ENCODE results near the gene DAAM1.

The DAAM1 gene

DNA sequence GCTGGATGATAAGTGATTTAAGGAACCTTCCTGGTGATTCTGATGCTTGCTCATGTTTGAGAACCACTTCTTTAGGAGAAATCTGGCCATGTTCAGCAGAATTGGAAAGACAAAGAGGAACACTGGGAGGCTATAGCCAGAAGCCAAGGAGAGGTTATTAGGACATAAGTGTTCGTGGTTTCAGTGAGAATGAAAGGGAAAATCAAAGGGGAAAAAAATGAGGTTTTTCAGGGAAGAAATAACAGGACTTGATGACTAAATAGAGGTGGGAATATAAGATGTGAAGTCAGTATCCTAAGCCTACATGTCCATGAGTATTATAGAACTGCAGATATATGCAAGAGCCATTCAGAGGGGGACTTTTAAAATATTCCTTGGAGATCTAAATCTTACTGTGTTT, 95.6 kb downstream of the DAAM1 start:
- no peak for ATAC-seq
- TF ChIP-seq, protein P1, sequence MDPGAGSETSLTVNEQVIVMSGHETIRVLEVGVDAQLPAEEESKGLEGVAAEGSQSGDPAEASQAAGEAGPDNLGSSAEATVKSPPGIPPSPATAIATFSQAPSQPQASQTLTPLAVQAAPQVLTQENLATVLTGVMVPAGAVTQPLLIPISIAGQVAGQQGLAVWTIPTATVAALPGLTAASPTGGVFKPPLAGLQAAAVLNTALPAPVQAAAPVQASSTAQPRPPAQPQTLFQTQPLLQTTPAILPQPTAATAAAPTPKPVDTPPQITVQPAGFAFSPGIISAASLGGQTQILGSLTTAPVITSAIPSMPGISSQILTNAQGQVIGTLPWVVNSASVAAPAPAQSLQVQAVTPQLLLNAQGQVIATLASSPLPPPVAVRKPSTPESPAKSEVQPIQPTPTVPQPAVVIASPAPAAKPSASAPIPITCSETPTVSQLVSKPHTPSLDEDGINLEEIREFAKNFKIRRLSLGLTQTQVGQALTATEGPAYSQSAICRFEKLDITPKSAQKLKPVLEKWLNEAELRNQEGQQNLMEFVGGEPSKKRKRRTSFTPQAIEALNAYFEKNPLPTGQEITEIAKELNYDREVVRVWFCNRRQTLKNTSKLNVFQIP (CRISPR knock-in tag; IDR thresholded peaks at IDR 0.05; ENCODE audit: borderline replicate concordance, low read depth): no peak
- no peak for TF ChIP-seq TCF4 (CRISPR knock-in tag; IDR thresholded peaks at IDR 0.05; ENCODE audit: borderline replicate concordance)
- TF ChIP-seq RARB (CRISPR knock-in tag; IDR thresholded peaks at IDR 0.05): no peak
- TF ChIP-seq ISL1 (CRISPR knock-in tag; IDR thresholded peaks at IDR 0.05): no peak
- no peak for TF ChIP-seq GLIS3 (CRISPR knock-in tag; IDR thresholded peaks at IDR 0.05)
- TF ChIP-seq, protein P2, sequence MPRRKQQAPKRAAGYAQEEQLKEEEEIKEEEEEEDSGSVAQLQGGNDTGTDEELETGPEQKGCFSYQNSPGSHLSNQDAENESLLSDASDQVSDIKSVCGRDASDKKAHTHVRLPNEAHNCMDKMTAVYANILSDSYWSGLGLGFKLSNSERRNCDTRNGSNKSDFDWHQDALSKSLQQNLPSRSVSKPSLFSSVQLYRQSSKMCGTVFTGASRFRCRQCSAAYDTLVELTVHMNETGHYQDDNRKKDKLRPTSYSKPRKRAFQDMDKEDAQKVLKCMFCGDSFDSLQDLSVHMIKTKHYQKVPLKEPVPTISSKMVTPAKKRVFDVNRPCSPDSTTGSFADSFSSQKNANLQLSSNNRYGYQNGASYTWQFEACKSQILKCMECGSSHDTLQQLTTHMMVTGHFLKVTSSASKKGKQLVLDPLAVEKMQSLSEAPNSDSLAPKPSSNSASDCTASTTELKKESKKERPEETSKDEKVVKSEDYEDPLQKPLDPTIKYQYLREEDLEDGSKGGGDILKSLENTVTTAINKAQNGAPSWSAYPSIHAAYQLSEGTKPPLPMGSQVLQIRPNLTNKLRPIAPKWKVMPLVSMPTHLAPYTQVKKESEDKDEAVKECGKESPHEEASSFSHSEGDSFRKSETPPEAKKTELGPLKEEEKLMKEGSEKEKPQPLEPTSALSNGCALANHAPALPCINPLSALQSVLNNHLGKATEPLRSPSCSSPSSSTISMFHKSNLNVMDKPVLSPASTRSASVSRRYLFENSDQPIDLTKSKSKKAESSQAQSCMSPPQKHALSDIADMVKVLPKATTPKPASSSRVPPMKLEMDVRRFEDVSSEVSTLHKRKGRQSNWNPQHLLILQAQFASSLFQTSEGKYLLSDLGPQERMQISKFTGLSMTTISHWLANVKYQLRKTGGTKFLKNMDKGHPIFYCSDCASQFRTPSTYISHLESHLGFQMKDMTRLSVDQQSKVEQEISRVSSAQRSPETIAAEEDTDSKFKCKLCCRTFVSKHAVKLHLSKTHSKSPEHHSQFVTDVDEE (CRISPR knock-in tag; IDR thresholded peaks at IDR 0.05): no peak
- TF ChIP-seq PPARA (CRISPR knock-in tag; IDR thresholded peaks at IDR 0.05; ENCODE audit: borderline replicate concordance): no peak
- TF ChIP-seq ZFP3 (CRISPR knock-in tag; IDR thresholded peaks at IDR 0.05): no peak
- no peak for TF ChIP-seq TOX (CRISPR knock-in tag; IDR thresholded peaks at IDR 0.05; ENCODE audit: borderline replicate concordance)
- no peak for TF ChIP-seq ZNF8 (CRISPR knock-in tag; IDR thresholded peaks at IDR 0.05)

DNA sequence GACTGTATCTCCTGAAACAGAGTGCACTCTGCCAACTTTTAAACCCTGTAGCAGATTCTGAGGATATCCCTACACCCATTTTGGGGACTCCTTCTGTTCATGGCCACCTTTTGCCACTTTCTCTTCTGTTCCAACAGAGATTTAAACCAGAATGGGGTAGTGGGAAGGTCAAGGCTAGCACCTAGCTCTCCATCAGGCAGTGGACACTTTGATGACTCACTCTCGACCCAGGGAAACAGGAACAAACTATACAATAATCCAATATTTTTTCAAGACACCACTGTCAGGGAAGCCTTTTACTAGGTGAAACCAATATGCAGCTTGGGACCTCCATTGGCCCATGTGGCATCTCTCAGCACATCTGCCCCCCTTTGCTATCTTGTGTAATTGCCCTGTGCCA, 103.6 kb downstream of the DAAM1 start:
- TF ChIP-seq OSR1 (CRISPR knock-in tag; IDR thresholded peaks at IDR 0.05): no peak
- no peak for TF ChIP-seq ZNF565 (CRISPR knock-in tag; conservative IDR thresholded peaks at IDR 0.05; ENCODE audit: low read depth)
- TF ChIP-seq TCF4 (CRISPR knock-in tag; IDR thresholded peaks at IDR 0.05; ENCODE audit: borderline replicate concordance): no peak
- no peak for TF ChIP-seq ZNF70 (CRISPR knock-in tag; IDR thresholded peaks at IDR 0.05)
- no peak for TF ChIP-seq GLIS3 (CRISPR knock-in tag; IDR thresholded peaks at IDR 0.05)
- no peak for TF ChIP-seq ZC3H10 (CRISPR knock-in tag; IDR thresholded peaks at IDR 0.05)
- TF ChIP-seq, protein P3, sequence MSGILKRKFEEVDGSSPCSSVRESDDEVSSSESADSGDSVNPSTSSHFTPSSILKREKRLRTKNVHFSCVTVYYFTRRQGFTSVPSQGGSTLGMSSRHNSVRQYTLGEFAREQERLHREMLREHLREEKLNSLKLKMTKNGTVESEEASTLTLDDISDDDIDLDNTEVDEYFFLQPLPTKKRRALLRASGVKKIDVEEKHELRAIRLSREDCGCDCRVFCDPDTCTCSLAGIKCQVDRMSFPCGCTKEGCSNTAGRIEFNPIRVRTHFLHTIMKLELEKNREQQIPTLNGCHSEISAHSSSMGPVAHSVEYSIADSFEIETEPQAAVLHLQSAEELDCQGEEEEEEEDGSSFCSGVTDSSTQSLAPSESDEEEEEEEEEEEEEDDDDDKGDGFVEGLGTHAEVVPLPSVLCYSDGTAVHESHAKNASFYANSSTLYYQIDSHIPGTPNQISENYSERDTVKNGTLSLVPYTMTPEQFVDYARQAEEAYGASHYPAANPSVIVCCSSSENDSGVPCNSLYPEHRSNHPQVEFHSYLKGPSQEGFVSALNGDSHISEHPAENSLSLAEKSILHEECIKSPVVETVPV (CRISPR knock-in tag; IDR thresholded peaks at IDR 0.05): no peak
- TF ChIP-seq CSDC2 (CRISPR knock-in tag; IDR thresholded peaks at IDR 0.05): no peak
- no peak for TF ChIP-seq PPARA (CRISPR knock-in tag; IDR thresholded peaks at IDR 0.05; ENCODE audit: borderline replicate concordance)
- TF ChIP-seq, protein P4, sequence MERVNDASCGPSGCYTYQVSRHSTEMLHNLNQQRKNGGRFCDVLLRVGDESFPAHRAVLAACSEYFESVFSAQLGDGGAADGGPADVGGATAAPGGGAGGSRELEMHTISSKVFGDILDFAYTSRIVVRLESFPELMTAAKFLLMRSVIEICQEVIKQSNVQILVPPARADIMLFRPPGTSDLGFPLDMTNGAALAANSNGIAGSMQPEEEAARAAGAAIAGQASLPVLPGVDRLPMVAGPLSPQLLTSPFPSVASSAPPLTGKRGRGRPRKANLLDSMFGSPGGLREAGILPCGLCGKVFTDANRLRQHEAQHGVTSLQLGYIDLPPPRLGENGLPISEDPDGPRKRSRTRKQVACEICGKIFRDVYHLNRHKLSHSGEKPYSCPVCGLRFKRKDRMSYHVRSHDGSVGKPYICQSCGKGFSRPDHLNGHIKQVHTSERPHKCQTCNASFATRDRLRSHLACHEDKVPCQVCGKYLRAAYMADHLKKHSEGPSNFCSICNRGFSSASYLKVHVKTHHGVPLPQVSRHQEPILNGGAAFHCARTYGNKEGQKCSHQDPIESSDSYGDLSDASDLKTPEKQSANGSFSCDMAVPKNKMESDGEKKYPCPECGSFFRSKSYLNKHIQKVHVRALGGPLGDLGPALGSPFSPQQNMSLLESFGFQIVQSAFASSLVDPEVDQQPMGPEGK (CRISPR knock-in tag; IDR thresholded peaks at IDR 0.05; ENCODE audit: borderline replicate concordance): no peak
- ATAC-seq: no peak

DNA sequence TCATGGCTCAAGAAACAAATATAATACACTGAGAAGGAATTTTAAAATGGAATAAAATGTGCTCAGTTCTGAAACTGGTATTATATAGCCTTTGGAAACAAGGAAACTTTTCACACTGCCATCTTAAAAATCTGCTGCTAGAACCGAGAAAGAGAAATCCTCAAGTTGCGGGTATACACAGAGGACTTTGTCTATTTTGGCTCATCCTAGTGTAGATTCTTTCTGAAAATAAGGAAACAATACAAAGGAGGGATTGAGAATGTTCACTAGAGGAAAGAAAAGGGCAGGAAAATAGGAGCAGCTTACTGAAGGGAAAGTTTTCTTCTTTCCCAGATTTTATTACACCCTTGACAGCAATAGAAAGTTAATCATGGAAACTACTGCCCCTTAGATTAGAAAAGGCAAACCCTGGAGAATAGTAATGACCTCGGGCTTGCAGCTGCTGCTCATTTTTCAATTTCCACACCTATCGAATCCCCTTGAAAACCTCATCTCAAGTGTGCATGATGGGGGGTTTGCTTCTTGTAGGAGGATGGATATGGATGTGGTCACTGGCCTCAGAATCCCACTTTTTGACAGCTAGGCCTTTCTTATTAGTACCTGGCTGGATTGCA, 104.6 kb downstream of the DAAM1 start:
- ATAC-seq: no peak
- TF ChIP-seq RARB (CRISPR knock-in tag; IDR thresholded peaks at IDR 0.05) (no peak), ESRRG (CRISPR knock-in tag; IDR thresholded peaks at IDR 0.05) (no peak), OSR1 (CRISPR knock-in tag; IDR thresholded peaks at IDR 0.05) (no peak), ZNF565 (CRISPR knock-in tag; conservative IDR thresholded peaks at IDR 0.05; ENCODE audit: low read depth) (no peak), TOX (CRISPR knock-in tag; IDR thresholded peaks at IDR 0.05; ENCODE audit: borderline replicate concordance) (no peak), TCF4 (CRISPR knock-in tag; IDR thresholded peaks at IDR 0.05; ENCODE audit: borderline replicate concordance) (no peak), ISL1 (CRISPR knock-in tag; IDR thresholded peaks at IDR 0.05) (no peak), ZFP30 (CRISPR knock-in tag; IDR thresholded peaks at IDR 0.05) (no peak)
- TF ChIP-seq, protein P4 (CRISPR knock-in tag; IDR thresholded peaks at IDR 0.05; ENCODE audit: borderline replicate concordance): no peak
- TF ChIP-seq, protein P3 (CRISPR knock-in tag; IDR thresholded peaks at IDR 0.05): no peak
- TF ChIP-seq, protein P5, sequence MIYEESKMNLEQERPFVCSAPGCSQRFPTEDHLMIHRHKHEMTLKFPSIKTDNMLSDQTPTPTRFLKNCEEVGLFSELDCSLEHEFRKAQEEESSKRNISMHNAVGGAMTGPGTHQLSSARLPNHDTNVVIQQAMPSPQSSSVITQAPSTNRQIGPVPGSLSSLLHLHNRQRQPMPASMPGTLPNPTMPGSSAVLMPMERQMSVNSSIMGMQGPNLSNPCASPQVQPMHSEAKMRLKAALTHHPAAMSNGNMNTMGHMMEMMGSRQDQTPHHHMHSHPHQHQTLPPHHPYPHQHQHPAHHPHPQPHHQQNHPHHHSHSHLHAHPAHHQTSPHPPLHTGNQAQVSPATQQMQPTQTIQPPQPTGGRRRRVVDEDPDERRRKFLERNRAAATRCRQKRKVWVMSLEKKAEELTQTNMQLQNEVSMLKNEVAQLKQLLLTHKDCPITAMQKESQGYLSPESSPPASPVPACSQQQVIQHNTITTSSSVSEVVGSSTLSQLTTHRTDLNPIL (CRISPR knock-in tag; IDR thresholded peaks at IDR 0.05; ENCODE audit: low read depth): no peak
- TF ChIP-seq, protein P2 (CRISPR knock-in tag; IDR thresholded peaks at IDR 0.05): no peak

All from SK-N-SH treated with all-trans-retinoic acid at 6 μM for 48 hours (cell line).